ENCODE measurements around the gene EFNA1.
"Not testable (repeated sequence)": the region's sequence is repeated elsewhere in the genome, so short reads cannot be mapped to it uniquely, and the experiment has no call there.

Gene EFNA1

DNA sequence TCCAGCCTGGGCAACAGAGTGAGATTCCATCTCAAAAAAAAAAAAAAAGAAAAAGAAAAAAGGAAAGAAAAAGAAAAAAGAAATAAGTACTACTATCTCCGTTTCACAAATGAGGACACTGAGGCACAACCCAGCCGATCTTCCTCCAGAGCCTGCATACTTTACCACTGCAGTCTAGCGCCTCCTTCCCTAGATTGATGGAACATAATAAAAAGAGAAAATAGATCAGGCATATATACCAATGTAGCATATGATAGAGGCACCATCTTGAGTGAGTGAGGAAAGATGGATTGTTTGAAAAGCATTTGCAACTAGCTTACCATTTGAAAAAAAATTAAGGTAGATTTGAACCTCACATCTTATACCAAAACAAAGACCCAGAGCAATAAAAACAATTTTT is 17.8 kb downstream of the EFNA1 start:
- no peak overlapping the region for H3K4me3 ChIP-seq (ENCODE audit: low read depth, low read length)
- TF ChIP-seq, protein P1, sequence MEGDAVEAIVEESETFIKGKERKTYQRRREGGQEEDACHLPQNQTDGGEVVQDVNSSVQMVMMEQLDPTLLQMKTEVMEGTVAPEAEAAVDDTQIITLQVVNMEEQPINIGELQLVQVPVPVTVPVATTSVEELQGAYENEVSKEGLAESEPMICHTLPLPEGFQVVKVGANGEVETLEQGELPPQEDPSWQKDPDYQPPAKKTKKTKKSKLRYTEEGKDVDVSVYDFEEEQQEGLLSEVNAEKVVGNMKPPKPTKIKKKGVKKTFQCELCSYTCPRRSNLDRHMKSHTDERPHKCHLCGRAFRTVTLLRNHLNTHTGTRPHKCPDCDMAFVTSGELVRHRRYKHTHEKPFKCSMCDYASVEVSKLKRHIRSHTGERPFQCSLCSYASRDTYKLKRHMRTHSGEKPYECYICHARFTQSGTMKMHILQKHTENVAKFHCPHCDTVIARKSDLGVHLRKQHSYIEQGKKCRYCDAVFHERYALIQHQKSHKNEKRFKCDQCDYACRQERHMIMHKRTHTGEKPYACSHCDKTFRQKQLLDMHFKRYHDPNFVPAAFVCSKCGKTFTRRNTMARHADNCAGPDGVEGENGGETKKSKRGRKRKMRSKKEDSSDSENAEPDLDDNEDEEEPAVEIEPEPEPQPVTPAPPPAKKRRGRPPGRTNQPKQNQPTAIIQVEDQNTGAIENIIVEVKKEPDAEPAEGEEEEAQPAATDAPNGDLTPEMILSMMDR (IDR thresholded peaks at IDR 0.05; ENCODE audit: low read depth, low read length, missing control alignments) = no peak
- DNase-seq (ENCODE audit: low read depth) = no peak

GRCh38 chr1:155155996-155156643 is 28.4 kb downstream of the EFNA1 start:
- H3K4me3 ChIP-seq (ENCODE audit: low read depth, low read length); DNase-seq (ENCODE audit: low read depth): not testable (repeated sequence)

- DNase-seq (ENCODE audit: low read depth) = no peak
- TF ChIP-seq, protein P1 (IDR thresholded peaks at IDR 0.05; ENCODE audit: low read depth, low read length, missing control alignments) = no peak
- H3K4me3 ChIP-seq (ENCODE audit: low read depth, low read length) = no peak overlapping the region
These were observed 31.3 kb downstream of the EFNA1 start for GRCh38 chr1:155158991-155159390.

- TF ChIP-seq, protein P1 (IDR thresholded peaks at IDR 0.05; ENCODE audit: low read depth, low read length, missing control alignments) = no peak
- DNase-seq (ENCODE audit: low read depth) = no peak
- no peak overlapping the region for H3K4me3 ChIP-seq (ENCODE audit: low read depth, low read length)
These were observed 32.5 kb downstream of the EFNA1 start for GRCh38 chr1:155160128-155160527.

DNA sequence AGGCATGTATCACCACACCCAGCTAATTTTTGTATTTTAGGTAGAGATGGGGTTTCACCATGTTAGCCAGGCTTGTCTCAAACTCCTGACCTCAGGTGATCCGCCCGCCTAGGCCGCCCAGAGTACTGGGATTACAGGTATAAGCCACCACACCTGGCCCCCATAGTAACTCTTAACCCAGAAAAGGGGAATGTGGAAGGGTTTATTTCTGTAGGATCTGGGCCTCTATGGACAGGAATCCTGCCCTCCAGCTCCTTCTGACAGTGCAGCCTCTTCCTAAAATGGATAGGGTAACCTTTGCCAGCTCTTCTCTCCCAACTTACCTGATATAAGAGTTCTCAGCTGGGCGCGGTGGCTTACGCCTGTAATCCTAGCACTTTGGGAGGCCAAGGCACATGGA is 35.0 kb downstream of the EFNA1 start:
- H3K4me3 ChIP-seq (ENCODE audit: low read depth, low read length); DNase-seq (ENCODE audit: low read depth): not testable (repeated sequence)

DNA sequence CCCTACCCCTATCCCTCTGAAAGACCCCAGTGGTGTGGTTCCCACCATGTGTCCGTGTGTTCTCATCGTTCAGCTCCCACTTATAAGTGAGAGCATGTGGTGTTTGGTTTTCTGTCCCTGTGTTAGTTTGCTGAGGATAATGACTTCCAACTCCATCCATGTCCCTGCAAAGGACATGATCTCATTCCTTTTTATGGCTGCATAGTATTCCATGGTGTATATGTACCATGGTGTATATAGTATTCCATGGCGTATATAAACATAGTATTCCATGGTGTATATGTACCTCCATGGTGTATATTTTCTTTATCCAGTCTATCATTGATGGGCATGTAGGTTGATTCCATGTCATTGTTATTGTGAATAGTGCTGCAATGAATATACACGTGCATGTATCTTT is 36.1 kb downstream of the EFNA1 start:
- H3K4me3 ChIP-seq (ENCODE audit: low read depth, low read length); DNase-seq (ENCODE audit: low read depth): not testable (repeated sequence)

GRCh38 chr1:155164625-155165024 is 36.9 kb downstream of the EFNA1 start:
- H3K4me3 ChIP-seq (ENCODE audit: low read depth, low read length); DNase-seq (ENCODE audit: low read depth): not testable (repeated sequence)

DNA sequence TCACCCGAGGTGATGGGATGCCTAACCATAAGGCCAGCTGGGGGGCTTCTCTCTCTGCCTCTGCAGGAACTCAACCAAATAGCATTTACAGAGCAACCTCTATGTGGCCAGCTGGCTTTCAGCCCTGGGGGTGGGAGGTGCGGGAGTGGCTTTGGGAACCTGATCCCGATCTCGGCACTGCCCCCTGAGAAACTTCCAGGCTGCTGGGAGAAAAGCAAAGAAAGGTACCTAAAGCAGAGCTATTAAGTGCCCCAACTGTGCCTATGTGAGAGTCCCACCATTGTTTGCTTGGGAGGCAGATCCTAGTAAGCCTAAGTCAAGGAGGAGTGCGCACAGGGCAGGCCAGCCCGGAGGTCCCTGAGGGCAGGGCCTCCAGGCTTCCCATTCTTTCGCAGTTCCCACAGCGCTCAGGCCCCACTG is 38.4 kb downstream of the EFNA1 start:
- no peak overlapping the region for H3K4me3 ChIP-seq (ENCODE audit: low read depth, low read length)
- no peak for DNase-seq (ENCODE audit: low read depth)
- TF ChIP-seq, protein P1 (IDR thresholded peaks at IDR 0.05; ENCODE audit: low read depth, low read length, missing control alignments) = no peak

GRCh38 chr1:155166471-155167165 is 38.9 kb downstream of the EFNA1 start:
- DNase-seq (ENCODE audit: low read depth) = no peak
- TF ChIP-seq, protein P1 (IDR thresholded peaks at IDR 0.05; ENCODE audit: low read depth, low read length, missing control alignments) = no peak
- H3K4me3 ChIP-seq (ENCODE audit: low read depth, low read length) = no peak overlapping the region

Data from GM12864 (cell line).